Hepatocyte (in vitro differentiated cells): Measurements from ENCODE around the gene HIP1.

Experiments
- CTCF ChIP-seq: fragments of 200-600 bp; sonication (generic); IDR thresholded peaks from 2 replicates; pipeline ENCODE4 v1.5.1; 2016; ENCODE audit warnings: antibody characterized with exemption, mild to moderate bottlenecking; ENCODE audit not compliant: poor library complexity
- EZH2 ChIP-seq: fragments of 200-600 bp; sonication (generic); IDR thresholded peaks from 2 replicates; pipeline ENCODE4 v1.6.1; 2016; ENCODE audit warnings: antibody characterized with exemption, mild to moderate bottlenecking, borderline replicate concordance

GRCh38 chr7:75608451-75609122, 130.2 kb downstream of the HIP1 start:
- TF ChIP-seq EZH2, result no peak
- TF ChIP-seq CTCF, result no peak
